Tibial nerve (tissue), 4 donors: Measurements from ENCODE around the gene WNT6.
A peak's percentile ranks its signal among the peaks of the same experiment; 100 is the strongest.

ENCODE experiments used
- CTCF ChIP-seq, 5 experiments: fragments of 200-600 bp in 3 of 5; fragments of 450-650 bp in 2 of 5; sonication (generic) in 3 of 5; IDR thresholded peaks; one replicate each; pipeline ENCODE4 v1.5.1; 2016 to 2019; ENCODE audit warnings: antibody characterized with exemption in 5 of 5, mild to moderate bottlenecking in 3 of 5, moderate library complexity in 2 of 5
- EP300 ChIP-seq, 2 donors: sonication (generic); formaldehyde crosslinking; IDR thresholded peaks; one replicate each; pipeline ENCODE4 v1.6.1; 2017; ENCODE audit warnings: antibody characterized with exemption in 2 of 2, mild to moderate bottlenecking in 1 of 2
- POLR2A ChIP-seq, 2 donors: fragments of 450-650 bp; IDR thresholded peaks; one replicate each; pipeline ENCODE4 v1.6.1; 2017; ENCODE audit warnings: antibody characterized with exemption in 2 of 2, mild to moderate bottlenecking in 2 of 2, moderate library complexity in 2 of 2

GRCh38 chr2:218908721-218909619, 49.4 kb downstream of the WNT6 start:
- TF ChIP-seq POLR2A (IDR thresholded peaks at IDR 0.05) (no peak), CTCF (IDR thresholded peaks at IDR 0.05) (no peak), EP300 (IDR thresholded peaks at IDR 0.05) (peak in 1 of 2 donors; percentile 41)
